GM12864 (cell line): ENCODE results near the gene PPFIA2.

Experiments
- DNase-seq: peaks from one replicate; pipeline ENCODE4 v3.0.0-alpha.2; 2011; ENCODE audit warnings: low read depth
- H3K4me3 ChIP-seq: 2 replicates; pipeline ENCODE4 v1.5.1; 2011; ENCODE audit warnings: mild to moderate bottlenecking, low read depth, low read length, control low read depth
- CTCF ChIP-seq: IDR thresholded peaks from 2 replicates; pipeline ENCODE4 v1.5.1; 2011; ENCODE audit warnings: low read depth, mild to moderate bottlenecking, moderate library complexity, low read length, control low read depth, inconsistent platforms; ENCODE audit errors: missing control alignments

Gene PPFIA2

GRCh38 chr12:81570234-81570633 lies 188.9 kb downstream of the PPFIA2 start:
- DNase-seq = no peak
- no peak overlapping the region for H3K4me3 ChIP-seq
- TF ChIP-seq CTCF = no peak

GRCh38 chr12:81564237-81564636 lies 194.9 kb downstream of the PPFIA2 start:
- H3K4me3 ChIP-seq = no peak overlapping the region
- TF ChIP-seq CTCF = no peak
- no peak for DNase-seq

GRCh38 chr12:81558031-81558430 lies 201.1 kb downstream of the PPFIA2 start:
- H3K4me3 ChIP-seq = no peak overlapping the region
- no peak for TF ChIP-seq CTCF
- DNase-seq = no peak

GRCh38 chr12:81546811-81547210 lies 212.3 kb downstream of the PPFIA2 start:
- TF ChIP-seq CTCF = no peak

GRCh38 chr12:81543621-81544139 lies 215.5 kb downstream of the PPFIA2 start:
- no peak for DNase-seq
- H3K4me3 ChIP-seq = no peak overlapping the region
- no peak for TF ChIP-seq CTCF

More at GRCh38 chr12:81546811-81547210, 212.3 kb downstream of the PPFIA2 start:
- H3K4me3 ChIP-seq = no peak overlapping the region
- DNase-seq = no peak

- no peak for TF ChIP-seq CTCF
- no peak for DNase-seq
- H3K4me3 ChIP-seq = no peak overlapping the region
These were observed 216.8 kb downstream of the PPFIA2 start for GRCh38 chr12:81542065-81543010.
